ENCODE measurements around the gene EGR1. TPM values are rescaled to one million over a fixed set of nuclear protein-coding genes. Genes with fewer than 3 reads are reported as not detected.

The EGR1 gene
- polyA plus RNA-seq, 1 experiment = 4.7 TPM

GRCh38 chr5:138491284-138491648 lies 26.0 kb downstream of the EGR1 start:
- H3K27me3 ChIP-seq (ENCODE audit: control insufficient read depth, insufficient read depth, low read length) = no peaks in the 10 kb centered on the region; the same call in 1 of the 2 replicates
- no peak for TF ChIP-seq CTCF (IDR thresholded peaks at IDR 0.05; ENCODE audit: insufficient read depth, low read depth, low read length)
- CTCF ChIA-PET = interaction anchor here (2.2 kb wide), 1 partner anchor 27 kb away, joined by 11 read pairs; the partner anchor contains the start of gene EGR1
- no peaks in the 10 kb centered on the region for H3K36me3 ChIP-seq (ENCODE audit: control insufficient read depth, insufficient read depth, low read length)
- DNase-seq (ENCODE audit: low read depth) = no peak
- POLR2A ChIA-PET = no interaction called here
- H3K4me3 ChIP-seq (ENCODE audit: low read depth, low read length) = peak overlapping the region; percentile 40

GRCh38 chr5:138491669-138492559 lies 26.6 kb downstream of the EGR1 start:
- ChIA-PET POLR2A (no interaction called here), CTCF (interaction anchor here (0.6 to 4.7 kb wide), 3 partner anchors 12 to 88 kb away, joined by 3 to 41 read pairs (median 12); partner anchors contain the start of gene EGR1)
- Histone ChIP-seq H3K4me3 (ENCODE audit: low read depth, low read length) (peak overlapping the region; percentile 55), H3K27me3 (ENCODE audit: control insufficient read depth, insufficient read depth, low read length) (no peaks in the 10 kb centered on the region; the same call in 1 of the 2 replicates), H3K36me3 (ENCODE audit: control insufficient read depth, insufficient read depth, low read length) (no peaks in the 10 kb centered on the region)
- no peak for TF ChIP-seq CTCF (IDR thresholded peaks at IDR 0.05; ENCODE audit: insufficient read depth, low read depth, low read length)
- peak; percentile 61 for DNase-seq (ENCODE audit: low read depth)

- TF ChIP-seq CTCF (IDR thresholded peaks at IDR 0.05; ENCODE audit: insufficient read depth, low read depth, low read length) = no peak
- CTCF ChIA-PET = interaction anchor here (0.6 to 4.7 kb wide), 4 partner anchors 11 to 140 kb away, joined by 3 to 41 read pairs (median 8); partner anchors contain the start of genes EGR1 and KDM3B
Observed at GRCh38 chr5:138492560-138493045, 27.3 kb downstream of the EGR1 start.

GRCh38 chr5:138495351-138495750 lies 30.1 kb downstream of the EGR1 start:
- TF ChIP-seq CTCF (IDR thresholded peaks at IDR 0.05; ENCODE audit: insufficient read depth, low read depth, low read length) = no peak
- Histone ChIP-seq H3K27me3 (ENCODE audit: control insufficient read depth, insufficient read depth, low read length) (no peaks in the 10 kb centered on the region), H3K4me3 (ENCODE audit: low read depth, low read length) (no peak overlapping the region), H3K36me3 (ENCODE audit: control insufficient read depth, insufficient read depth, low read length) (no peaks in the 10 kb centered on the region)
- CTCF ChIA-PET = interaction anchor here (1.8 to 4.7 kb wide), 2 partner anchors 8 to 30 kb away, joined by 12 to 41 read pairs; partner anchors contain the start of gene EGR1
- POLR2A ChIA-PET = no interaction called here
- no peak for DNase-seq (ENCODE audit: low read depth)

More at GRCh38 chr5:138492560-138493045, 27.3 kb downstream of the EGR1 start:
- H3K27me3 ChIP-seq (ENCODE audit: control insufficient read depth, insufficient read depth, low read length) = no peaks in the 10 kb centered on the region; the same call in 1 of the 2 replicates
- POLR2A ChIA-PET = no interaction called here
- H3K4me3 ChIP-seq (ENCODE audit: low read depth, low read length) = peak overlapping the region; percentile 55
- no peak for DNase-seq (ENCODE audit: low read depth)
- H3K36me3 ChIP-seq (ENCODE audit: control insufficient read depth, insufficient read depth, low read length) = no peaks in the 10 kb centered on the region

GRCh38 chr5:138498376-138498775 lies 33.1 kb downstream of the EGR1 start:
- ChIA-PET CTCF (interaction anchor here (3.3 to 7.1 kb wide), 2 partner anchors 35 to 48 kb away, joined by 11 to 99 read pairs; partner anchors contain the start of gene EGR1), POLR2A (no interaction called here)
- H3K27me3 ChIP-seq (ENCODE audit: control insufficient read depth, insufficient read depth, low read length) = no peaks in the 10 kb centered on the region
- no peaks in the 10 kb centered on the region for H3K36me3 ChIP-seq (ENCODE audit: control insufficient read depth, insufficient read depth, low read length)
- DNase-seq (ENCODE audit: low read depth) = no peak
- no peak overlapping the region for H3K4me3 ChIP-seq (ENCODE audit: low read depth, low read length)
- TF ChIP-seq CTCF (IDR thresholded peaks at IDR 0.05; ENCODE audit: insufficient read depth, low read depth, low read length) = no peak

Measured in BJ (cell line).